ENCODE results near the gene DUXA.

DUXA gene

GRCh38 chr19:57105976-57106721, 61.1 kb downstream of the DUXA start:
- no peak for DNase-seq (ENCODE audit: low read depth in 4 of 4, low spot score in 1 of 4)

Measured in stimulated activated CD4-positive, alpha-beta T cell treated with anti-CD3 and anti-CD28 coated beads, Interleukin-1b, Interleukin-23, amount 100 ng/mL, for 24 hours (primary cell).